Stimulated activated CD8-positive, alpha-beta memory T cell treated with anti-CD3 and anti-CD28 coated beads, Interleukin-7, amount 100 ng/mL, for 1 hour (primary cell): ENCODE results near the gene CABCOCO1.

Experiments used
- DNase-seq, 2 donors: peaks; one replicate each; pipeline ENCODE4 v3.0.0-alpha.2; 2020; ENCODE audit warnings: low read depth in 2 of 2

CABCOCO1 gene

DNA sequence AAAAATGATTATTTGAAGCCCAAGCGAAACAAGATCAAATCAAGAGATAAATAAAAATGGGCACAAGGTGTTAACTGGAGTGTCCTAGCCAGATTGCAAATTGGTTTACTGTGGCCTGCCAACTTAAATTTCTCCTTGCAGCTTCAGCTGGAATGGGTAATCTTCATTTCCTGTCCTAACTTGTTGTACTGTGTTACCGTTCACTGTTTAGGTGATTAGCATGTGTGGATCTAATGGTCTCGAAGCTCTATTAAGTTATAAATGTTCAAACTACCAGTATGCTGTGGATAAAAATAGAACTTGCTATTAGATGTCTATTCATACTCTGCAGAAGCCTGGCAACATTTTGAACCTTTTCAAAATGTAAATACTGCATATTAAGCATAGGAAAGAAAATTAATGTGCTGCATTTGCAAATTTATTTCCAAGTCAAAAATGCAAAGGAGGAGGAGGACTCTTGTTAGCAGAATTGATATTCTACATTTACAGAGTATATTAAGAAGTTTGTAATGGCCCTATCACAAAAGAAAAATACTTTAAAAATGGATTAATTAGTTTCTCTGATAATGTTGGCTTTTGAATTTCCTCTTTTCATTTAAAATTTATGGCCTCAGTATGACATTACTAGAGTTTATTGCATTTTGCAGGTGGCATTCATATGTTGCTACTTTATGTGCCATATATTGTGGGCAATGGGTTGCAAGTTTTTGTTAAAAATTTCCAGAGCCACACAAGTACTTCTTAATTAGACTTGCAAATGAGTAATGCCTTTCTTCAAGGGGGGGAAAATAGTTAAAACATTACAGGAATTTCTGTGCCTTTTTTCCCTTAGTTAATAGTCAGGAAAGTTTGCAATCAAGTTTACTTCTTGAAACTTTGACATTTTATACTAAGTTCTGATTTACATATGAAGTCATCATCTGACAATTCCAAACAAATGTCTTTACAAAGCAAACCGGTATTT is 92.1 kb downstream of the CABCOCO1 start:
- no peak for DNase-seq

DNA sequence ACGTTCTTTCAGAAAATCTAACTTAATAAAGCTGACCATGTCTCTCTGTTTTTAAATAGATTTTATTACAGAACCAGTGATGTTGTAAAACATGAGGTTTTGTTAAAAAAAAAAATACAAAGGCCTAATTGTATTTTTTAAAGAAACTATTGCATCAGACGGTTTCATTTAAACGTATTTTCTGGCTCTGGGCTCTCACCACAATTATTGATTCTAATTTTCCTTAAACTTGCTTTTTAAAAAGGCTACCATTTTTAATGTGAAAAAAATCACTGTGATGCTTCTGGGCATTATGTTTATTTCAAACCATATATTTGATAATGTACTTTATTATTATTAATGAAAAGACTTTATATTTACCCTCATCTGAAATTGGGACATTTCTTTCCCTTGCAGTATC is 94.3 kb downstream of the CABCOCO1 start:
- DNase-seq, result no peak

DNA sequence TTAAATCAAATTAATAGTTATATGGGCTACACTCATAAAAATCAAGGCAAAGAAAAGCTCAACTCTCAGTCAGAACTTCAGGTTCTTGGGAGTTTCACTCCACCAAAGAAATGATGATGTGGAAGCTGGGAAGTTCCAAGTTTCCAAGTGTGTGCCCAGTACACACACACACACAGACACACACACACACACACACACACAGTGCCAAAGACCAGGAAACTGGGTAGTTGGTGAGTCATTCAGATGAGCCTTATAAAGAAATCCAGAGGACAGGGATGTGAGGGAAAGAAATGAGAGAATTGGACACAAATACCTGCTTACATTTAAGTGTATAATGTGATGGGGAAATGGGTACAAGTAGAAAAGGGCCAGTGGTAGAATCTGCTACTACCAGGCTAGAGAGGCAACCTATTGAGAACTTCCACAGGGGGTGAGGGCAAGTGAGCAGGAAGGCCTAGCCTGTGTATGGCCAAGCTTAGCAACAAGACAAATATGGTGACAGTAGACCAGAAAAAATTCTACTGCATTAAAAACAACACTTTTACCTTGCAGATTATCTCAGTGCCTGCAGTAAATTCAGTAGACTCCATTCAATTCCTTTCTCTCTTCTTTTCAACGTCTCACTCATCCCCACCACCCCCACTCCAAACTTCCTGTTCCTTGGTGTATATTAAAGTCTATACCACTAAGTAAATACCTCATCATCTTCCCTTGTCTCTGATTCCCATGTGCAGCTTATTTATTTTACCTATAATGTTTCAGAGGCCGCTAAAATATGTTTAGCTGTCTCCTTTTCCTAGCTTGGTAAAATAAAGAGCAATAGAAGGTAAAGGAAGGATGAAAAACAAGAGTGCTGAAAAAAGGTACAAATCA is 95.0 kb downstream of the CABCOCO1 start:
- DNase-seq, result no peak

DNA sequence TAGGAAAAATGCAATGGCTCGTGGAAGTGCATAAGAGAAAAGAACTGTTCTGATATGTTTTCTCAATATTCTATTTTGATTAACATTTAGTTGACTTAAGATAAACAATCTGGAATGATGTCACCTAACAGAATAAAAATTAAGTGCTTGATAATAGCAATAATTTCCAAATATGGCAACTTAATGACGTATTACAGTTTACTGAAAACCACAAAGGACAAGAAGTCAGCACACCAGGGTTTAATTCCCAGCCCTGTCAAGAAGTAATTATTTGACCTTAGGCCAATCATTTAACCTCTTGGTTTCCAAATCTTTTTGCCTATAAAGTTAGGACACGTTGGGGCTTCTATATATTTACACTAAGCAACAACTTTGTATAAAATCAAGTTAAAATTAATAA is 95.7 kb downstream of the CABCOCO1 start:
- DNase-seq, result no peak

DNA sequence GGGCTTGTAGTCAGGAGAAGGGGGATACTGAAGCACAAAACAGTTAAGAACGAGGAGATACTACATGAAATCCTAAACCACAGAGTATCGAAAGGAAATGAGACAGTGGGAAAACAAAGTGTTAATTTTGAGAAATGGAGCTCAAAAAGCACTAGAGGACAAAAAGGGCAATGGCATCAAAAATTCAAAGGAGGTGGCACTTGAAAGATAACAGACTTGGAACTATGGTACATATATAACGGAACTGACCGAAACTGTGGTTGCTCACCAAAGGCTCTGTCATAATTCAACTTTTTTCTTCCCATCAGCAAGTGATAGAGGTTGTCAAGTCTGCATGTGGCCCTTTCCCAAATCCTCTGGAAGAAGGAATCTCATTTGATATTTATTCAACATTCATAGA is 97.0 kb downstream of the CABCOCO1 start:
- DNase-seq, result no peak

DNA sequence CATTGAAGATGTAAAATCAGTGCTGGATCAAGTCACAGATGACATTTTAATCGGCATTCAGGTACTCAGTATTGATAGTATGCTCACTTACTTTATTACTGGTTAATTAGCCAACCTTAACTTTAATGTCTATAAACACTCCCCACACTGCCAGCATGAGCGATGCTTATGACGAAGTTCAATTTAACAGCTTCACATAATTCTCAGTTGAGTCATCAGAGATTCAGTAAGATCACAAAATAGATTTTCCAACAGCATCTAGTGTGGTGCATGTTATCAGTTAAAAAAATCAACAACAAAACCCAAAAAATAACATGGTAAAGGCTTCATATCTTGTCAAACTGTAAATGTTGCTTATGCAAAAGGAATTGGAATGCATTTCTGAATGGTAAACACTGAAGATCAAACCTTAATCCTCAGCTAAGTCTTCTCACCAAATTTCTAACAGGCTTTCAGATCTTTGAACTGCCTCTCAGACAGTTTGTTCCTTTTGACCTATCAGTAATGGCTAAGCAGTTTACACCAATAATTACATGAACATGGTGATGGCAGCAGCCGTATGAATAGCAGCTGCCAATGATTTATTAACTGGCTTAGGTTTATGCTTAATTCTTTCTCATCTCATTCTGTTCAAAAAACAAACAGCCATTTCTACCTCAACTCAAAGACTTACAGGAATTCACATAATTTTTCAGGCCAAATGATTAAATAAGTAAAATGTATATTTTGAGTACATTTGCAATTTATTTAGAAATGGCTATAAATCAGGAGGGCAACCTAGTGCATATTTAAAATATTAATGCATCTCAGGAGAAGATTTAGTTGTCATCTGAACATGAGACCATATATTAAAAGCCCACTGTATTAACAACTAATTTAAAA is 98.5 kb downstream of the CABCOCO1 start:
- DNase-seq, result no peak

DNA sequence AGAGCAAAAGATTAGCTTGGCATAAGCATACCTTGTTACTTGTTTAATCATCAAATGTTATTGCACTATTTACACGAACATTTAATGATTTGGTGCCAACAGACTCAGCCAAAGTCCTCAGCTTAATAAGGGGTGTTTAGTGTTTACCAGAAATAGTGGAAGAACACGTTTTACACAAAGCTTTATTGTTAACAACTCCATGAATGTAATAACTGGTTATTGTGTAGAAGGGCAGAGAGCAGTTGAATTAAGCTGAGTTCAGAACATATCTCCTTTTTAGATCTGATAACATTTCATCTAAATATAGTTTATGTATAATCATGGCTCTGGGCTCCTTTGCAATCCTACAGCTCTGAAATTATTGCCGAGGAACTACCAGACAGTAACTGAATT is 99.1 kb downstream of the CABCOCO1 start:
- DNase-seq, result no peak

DNA sequence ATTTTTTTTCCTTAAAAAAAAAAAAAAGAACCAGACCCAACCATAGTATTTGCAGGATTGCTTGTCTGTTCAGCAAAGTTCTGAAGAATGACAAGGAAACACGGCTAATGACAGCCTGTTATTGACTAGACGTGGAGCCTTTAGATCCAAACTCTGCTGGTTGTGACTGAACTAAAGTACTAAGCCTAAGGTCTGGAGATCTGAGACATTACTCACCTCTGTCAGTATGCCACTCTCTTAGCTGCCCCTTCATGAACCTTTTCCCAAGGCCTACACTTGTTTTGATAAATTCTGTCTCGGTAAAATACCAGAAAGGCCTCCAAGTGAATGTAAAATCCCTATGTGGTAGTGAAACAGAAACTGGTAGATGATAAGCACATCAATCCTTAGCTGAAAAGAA is 101.0 kb downstream of the CABCOCO1 start:
- DNase-seq, result no peak

DNA sequence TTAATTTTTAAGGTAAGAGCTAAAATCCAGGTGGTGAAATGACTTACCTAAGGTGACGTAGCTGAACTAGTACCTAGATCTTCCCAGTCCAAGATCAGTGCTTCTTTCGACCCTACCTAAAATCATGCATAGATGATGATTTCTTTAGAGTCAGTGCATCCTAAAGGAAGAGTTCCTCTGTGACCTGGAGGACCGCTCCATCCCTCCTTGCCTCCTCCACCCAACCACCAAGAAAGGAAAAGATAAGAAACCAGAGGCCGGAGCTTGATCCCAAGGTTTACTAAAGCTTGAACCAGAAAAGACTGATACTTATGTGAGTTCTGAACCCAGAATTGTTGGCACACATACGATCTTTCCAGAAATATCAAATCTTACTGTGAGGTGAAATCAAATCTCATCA is 101.8 kb downstream of the CABCOCO1 start:
- no peak for DNase-seq

DNA sequence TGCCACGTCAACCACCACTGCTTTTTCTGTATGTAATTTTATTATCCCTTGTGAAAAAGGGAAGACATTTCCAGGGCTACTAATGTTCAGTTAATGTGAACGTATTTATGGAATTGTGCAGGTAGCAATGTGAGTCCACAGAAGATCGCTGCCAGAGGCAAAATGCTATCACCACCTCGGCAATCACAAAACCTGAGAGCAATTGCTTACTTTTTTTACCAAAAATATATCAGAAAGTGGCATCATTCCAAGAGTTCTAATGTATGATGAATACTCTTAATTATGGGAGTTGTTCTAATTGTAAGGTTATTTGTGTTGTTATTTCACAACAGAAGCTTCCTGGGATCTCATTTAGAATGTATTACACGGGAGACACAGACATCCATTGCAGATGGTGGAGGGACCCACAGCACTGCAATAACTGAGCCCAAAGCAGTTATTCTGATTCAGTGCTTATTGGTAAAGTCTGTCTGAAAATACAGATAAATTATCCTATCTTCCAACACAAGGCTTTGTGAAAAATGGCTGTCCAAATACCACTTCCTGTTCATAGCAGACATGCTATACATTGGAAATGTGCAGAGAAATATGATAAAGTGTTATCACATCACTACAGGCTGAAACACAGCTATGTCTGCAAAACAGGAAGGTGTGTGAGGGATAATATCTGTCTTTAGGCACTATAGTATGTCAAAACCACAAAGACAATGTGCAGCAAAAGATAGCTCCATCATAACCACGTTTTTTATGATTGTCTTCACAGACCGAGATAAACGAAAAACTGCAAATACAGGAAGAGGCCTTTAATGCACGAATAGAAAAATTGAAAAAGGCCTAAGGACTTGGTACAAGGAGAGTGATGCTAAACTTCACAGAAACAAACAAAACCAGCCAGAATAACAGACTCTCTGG is 102.7 kb downstream of the CABCOCO1 start:
- no peak for DNase-seq

DNA sequence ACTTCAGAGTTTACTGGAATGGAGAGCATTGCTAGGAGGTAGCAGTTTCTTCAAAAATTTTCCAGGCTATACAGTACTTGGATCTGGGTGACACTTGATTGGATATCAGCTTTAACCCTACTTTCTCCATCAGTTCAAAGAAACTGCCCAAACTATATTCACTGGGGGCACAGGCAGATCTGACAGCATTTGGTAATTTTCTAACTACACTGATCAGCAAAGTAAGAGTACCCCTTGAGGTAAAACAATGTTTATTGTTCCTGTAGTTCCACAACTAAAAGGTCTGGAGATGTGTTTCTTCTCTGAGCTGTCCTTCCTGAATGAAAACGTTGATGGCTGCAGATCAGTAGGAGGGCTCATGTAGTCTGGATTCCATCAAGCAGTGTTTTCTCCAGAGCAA is 104.2 kb downstream of the CABCOCO1 start:
- DNase-seq, result no peak

DNA sequence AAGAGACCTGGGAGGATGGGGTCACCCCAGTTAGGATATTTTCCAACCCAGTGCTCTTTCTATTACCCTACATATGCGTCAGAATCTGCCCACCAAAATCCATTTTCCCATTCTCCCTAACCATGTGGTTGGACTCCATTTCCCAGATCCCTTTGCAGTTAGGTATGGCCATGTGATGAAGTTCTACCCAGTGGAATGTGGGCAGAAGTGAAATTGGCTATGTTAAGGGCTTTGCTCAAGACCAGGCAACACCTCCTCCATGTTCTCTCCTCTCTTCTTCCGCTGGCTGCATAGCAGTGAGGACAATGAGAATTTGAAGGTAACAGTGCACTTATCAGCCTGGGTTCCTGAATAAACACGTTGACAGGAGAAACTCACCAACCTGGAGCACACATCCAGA is 111.3 kb downstream of the CABCOCO1 start:
- no peak for DNase-seq

DNA sequence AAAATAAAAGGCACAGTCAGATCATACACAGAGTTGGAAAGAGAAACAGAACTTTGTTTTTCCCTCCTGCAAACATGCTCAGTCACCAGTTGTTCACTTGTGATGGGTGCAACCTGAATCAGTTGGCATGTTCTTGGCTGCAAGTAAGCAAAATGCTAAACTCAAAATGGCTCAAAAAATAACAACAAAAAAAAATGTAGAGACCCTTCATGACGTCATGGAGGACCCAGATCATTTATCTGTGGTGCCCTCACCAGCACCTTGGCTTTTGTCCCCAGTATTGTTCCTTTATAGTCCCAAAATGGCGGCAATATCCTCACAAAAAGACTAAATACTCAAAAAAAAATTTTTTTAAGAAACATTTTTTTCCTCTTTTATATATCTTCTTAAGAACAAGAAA is 112.4 kb downstream of the CABCOCO1 start:
- DNase-seq, result no peak

DNA sequence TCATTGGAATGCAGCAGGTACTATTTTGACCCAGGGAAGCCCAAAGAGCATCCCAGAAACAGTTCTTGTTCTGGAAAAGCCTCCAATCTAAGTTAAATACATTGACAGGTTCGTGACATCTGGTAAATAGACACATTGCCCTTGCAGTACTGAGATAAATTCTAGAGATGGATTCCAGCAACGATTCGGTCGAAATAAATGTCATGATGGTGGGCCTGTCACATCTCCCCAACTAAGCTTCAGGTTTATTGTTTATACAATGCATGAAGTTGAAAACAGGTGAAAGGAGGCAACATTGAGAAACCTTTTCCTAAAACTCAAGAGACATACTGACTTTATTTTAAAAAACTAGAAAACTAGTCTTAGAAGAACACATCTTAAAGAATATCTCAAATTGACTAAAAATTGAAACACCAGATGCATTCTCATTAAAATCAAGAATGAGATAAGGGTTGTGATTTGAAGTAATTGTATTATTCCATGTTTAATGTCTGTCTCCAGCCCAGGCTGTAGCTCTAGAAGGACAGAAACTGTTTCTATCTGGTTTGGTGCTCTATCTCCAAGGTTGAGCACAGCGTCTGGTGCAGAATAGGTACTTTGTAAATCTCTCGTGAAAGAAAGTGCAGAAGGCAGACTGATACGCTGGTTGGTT is 114.0 kb downstream of the CABCOCO1 start:
- DNase-seq, result no peak

DNA sequence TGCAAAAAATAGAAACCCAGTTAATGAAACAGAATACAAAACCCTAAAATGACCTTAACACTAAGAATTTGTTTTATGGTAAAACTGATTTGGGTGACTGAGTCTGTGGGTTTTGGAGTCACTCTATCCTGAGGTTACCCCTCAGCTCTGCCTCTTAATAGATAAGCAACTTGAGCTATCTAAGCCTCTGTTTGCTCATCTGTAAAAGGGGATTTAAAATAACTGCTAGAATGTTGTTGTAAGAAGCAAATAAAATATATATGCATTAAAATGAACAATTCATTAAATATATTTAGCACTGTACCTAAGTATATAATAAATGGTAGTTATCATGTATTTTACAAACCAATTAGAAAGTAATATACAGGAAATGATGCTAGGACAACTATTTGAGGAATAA is 115.4 kb downstream of the CABCOCO1 start:
- no peak for DNase-seq

DNA sequence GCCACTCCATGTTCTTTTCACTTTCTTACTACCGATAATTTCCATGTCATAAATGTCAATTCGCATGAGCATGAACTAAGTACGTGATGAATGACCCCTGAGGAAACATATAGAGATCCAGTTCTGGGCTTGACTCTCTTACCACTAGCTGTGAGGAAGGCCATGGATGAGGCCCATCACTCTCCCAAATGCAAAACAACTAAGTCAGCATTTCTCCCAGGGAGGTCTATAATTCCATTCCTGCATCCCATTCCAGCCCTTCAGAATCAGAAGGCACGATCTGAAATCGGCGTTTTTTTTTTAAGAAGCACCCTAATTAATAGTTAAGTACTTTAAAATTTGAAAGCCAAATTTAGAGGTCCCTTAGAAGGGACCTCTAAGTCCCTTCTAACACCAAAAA is 116.5 kb downstream of the CABCOCO1 start:
- DNase-seq, result no peak

DNA sequence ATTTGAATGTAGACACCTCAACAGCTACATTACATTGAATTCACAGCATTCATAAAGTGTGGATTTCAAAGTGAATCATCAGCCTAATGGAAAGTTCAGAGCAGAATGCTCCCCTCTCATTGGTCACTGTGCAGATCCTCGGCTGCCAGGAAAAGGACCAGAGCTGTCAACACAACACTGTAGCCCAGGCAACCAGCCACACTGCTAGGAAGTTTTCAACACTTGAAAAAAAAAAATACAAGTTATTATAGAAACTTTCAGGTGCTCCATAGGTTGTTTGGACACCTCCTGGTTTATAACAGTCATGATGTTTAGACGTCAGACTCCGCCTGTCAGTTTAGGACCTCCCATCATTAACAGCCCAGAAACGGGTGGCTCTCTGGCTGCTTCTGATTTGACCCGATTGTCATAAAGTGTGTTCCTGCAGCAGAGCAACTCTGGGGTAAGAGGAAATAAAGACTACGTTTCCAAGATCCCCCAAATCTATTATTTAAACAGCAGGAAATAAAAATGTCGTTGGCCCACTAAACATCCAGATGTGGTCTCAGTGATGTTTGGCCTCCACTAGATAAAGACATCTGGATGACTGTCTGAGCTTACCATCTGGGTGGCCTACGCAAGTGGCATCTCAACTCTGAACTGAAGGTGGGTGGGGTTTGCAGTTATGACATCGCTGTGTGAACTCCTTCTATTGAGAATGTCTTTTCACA is 117.4 kb downstream of the CABCOCO1 start:
- DNase-seq, result no peak

DNA sequence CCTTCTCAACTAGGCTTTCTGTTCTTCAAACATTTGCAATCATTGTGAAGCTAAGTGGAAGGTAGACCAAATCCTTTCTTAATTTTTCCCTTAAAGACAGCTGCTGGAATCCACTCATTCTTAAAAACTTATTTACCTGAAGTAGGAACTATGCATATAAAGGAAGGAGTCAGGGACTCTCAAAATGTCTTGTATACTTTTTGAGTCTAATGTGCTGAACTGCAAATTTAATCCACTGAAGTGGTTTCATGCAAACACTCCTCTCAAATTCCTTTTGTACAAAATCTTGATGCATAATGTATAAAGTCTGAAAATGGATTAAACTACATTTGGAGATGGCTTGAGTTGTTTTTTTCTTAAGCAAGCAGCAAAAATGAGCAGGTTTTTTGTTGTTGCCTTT is 118.0 kb downstream of the CABCOCO1 start:
- DNase-seq, result no peak

DNA sequence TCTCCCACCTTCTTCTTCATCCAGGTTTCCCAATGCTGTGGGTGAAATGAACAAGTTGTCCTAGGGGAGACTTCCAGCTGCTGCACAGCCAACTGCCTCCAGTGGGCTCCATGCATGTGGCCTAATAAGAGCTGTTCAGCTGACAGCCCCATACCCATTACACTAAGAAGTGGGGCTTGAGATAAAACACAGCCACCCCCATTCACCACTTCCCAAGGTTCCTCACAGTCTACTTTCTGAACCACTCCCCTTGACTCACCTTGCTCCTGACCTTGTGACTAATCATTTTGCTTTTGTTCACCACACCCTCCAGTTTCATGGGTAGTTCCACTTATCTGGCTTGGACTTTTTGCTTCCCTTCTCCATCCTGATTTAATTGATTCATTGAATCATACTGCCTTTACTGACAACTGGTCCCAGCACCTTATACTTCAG is 119.3 kb downstream of the CABCOCO1 start:
- DNase-seq, result no peak
